IMR-90 (cell line): ENCODE data around the gene CPB2. TPM values are rescaled to one million over a fixed set of nuclear protein-coding genes. Genes with fewer than 3 reads are reported as not detected.

Source experiments
- ATAC-seq: fragments of 200-7000 bp; cut with Tn5 transposase; 2 replicates; pipeline ENCODE4 v1.9.1; 2020; ENCODE audit warnings: low read depth, mild to moderate bottlenecking, moderate library complexity
- BruUV-seq: library from RNA; stranded (reverse); fragments of 400-500 nt; replicated peaks from 2 replicates; lab custom pipeline; 2021; lab: Mats Ljungman, UMichigan
- CTCF ChIA-PET: fragments of 300-600 bp; formaldehyde crosslinking; extraction: SDS; loops from one replicate; lab custom pipeline; 2021; ENCODE audit warnings: antibody characterized with exemption; lab: Yijun Ruan, JAX
- POLR2A ChIA-PET: fragments of 300-600 bp; sonication (Branson Sonifier 250); formaldehyde crosslinking; loops from one replicate; lab custom pipeline; 2022; ENCODE audit warnings: antibody characterized with exemption; ENCODE audit not compliant: unreplicated experiment; lab: Charles Lee
- DNase-seq: peaks from one replicate; pipeline ENCODE4 v3.0.0; 2013
- H2AFZ ChIP-seq: replicated peaks from 2 replicates; pipeline ENCODE3; 2013; ENCODE audit warnings: low read length, mild to moderate bottlenecking; ENCODE audit not compliant: poor library complexity
- H2AK5ac ChIP-seq: 2 replicates; pipeline ENCODE4 v1.6.1; 2013; ENCODE audit warnings: low read depth, low read length, inconsistent platforms
- H2AK9ac ChIP-seq: replicated peaks from 2 replicates; pipeline ENCODE3; 2013; ENCODE audit warnings: mild to moderate bottlenecking, low read depth, low read length, moderate library complexity; ENCODE audit not compliant: poor library complexity
- H2BK120ac ChIP-seq: 2 replicates; pipeline ENCODE4 v1.6.1; 2013; ENCODE audit warnings: low read depth, low read length, inconsistent platforms
- H2BK15ac ChIP-seq: 3 replicates; pipeline ENCODE4 v1.6.1; 2013; ENCODE audit warnings: low read depth, low read length, inconsistent platforms
- H2BK20ac ChIP-seq: 2 replicates; pipeline ENCODE4 v1.6.1; 2013; ENCODE audit warnings: low read depth, mild to moderate bottlenecking, inconsistent platforms, low read length, moderate library complexity
- H2BK5ac ChIP-seq: 2 replicates; pipeline ENCODE4 v1.6.1; 2013; ENCODE audit warnings: mild to moderate bottlenecking, low read depth, low read length, inconsistent platforms; ENCODE audit not compliant: poor library complexity, severe bottlenecking
- H3K14ac ChIP-seq: replicated peaks from 2 replicates; pipeline ENCODE4 v1.6.1; 2013; ENCODE audit warnings: low read depth, low read length, inconsistent platforms
- H3K18ac ChIP-seq: 2 replicates; pipeline ENCODE4 v1.6.1; 2013; ENCODE audit warnings: low read depth, low read length, control low read depth
- H3K23ac ChIP-seq: 2 replicates; pipeline ENCODE4 v1.6.1; 2013; ENCODE audit warnings: low read depth, low read length, inconsistent platforms
- H3K27ac ChIP-seq: 2 replicates; pipeline ENCODE4 v1.5.1; 2013; ENCODE audit warnings: mild to moderate bottlenecking, control low read depth, low read length; ENCODE audit not compliant: insufficient read depth
- H3K27me3 ChIP-seq: 2 replicates; pipeline ENCODE4 v1.6.1; 2013; ENCODE audit warnings: low read length; ENCODE audit not compliant: control insufficient read depth, insufficient read depth
- H3K36me3 ChIP-seq: 2 replicates; pipeline ENCODE4 v1.6.1; 2013; ENCODE audit warnings: low read length, mixed read lengths; ENCODE audit not compliant: control insufficient read depth, insufficient read depth
- H3K4ac ChIP-seq: 2 replicates; pipeline ENCODE4 v1.6.1; 2013; ENCODE audit warnings: low read depth, low read length, inconsistent platforms
- H3K4me1 ChIP-seq: 2 replicates; pipeline ENCODE4 v1.6.1; 2013; ENCODE audit warnings: low read length, mixed read lengths; ENCODE audit not compliant: control insufficient read depth, insufficient read depth
- H3K4me2 ChIP-seq: 2 replicates; pipeline ENCODE4 v1.6.1; 2013; ENCODE audit warnings: low read depth, mild to moderate bottlenecking, control low read depth, low read length, moderate library complexity
- H3K4me3 ChIP-seq: 2 replicates; pipeline ENCODE4 v1.5.1; 2013; ENCODE audit warnings: low read depth, mild to moderate bottlenecking, control low read depth, low read length, moderate library complexity; ENCODE audit not compliant: insufficient read depth
- H3K56ac ChIP-seq: 2 replicates; pipeline ENCODE4 v1.6.1; 2013; ENCODE audit warnings: low read length, inconsistent platforms; ENCODE audit not compliant: insufficient read depth; ENCODE audit errors: extremely low read depth
- H3K79me1 ChIP-seq, 2 experiments: 2 replicates each; pipeline ENCODE4 v1.6.1; 2013; ENCODE audit warnings: low read length in 2 of 2, inconsistent platforms in 1 of 2, low read depth in 1 of 2
- H3K9ac ChIP-seq: 2 replicates; pipeline ENCODE4 v1.6.1; 2013; ENCODE audit warnings: low read depth, low read length, control low read depth
- H3K9me1 ChIP-seq: 2 replicates; pipeline ENCODE4 v1.6.1; 2013; ENCODE audit warnings: low read length, inconsistent platforms; ENCODE audit not compliant: insufficient read depth
- H3K9me3 ChIP-seq: 2 replicates; pipeline ENCODE4 v1.6.1; 2013; ENCODE audit warnings: low read length; ENCODE audit not compliant: control insufficient read depth, insufficient read depth
- H4K20me1 ChIP-seq: 2 replicates; pipeline ENCODE4 v1.6.1; 2013; ENCODE audit warnings: low read length, inconsistent platforms; ENCODE audit not compliant: insufficient read depth
- H4K5ac ChIP-seq: 2 replicates; pipeline ENCODE4 v1.6.1; 2013; ENCODE audit warnings: mild to moderate bottlenecking, low read depth, low read length, control low read depth
- H4K8ac ChIP-seq, 2 experiments: 2 replicates each; pipeline ENCODE4 v1.6.1; 2013; ENCODE audit warnings: low read depth in 2 of 2, low read length in 2 of 2, control low read depth in 1 of 2, inconsistent platforms in 1 of 2
- H4K91ac ChIP-seq: 2 replicates; pipeline ENCODE4 v1.6.1; 2013; ENCODE audit warnings: low read depth, low read length, inconsistent platforms; ENCODE audit not compliant: insufficient read depth
- CEBPB ChIP-seq: IDR thresholded peaks from 2 replicates; pipeline ENCODE4 v1.6.1; 2012; ENCODE audit warnings: low read depth, low read length, improper control_type of control experiment
- MXI1 ChIP-seq: IDR thresholded peaks from 2 replicates; pipeline ENCODE4 v1.6.1; 2012; ENCODE audit warnings: low read depth, mild to moderate bottlenecking, low read length, moderate library complexity, borderline replicate concordance
- WGBS, 2 experiments: methylation state at CpG; one replicate each; pipeline versions ENCODE4 v1.1.5 to v1.1.7; 2013; ENCODE audit warnings: missing lambda C conversion rate in 2 of 2; ENCODE audit not compliant: insufficient read length in 1 of 2; ENCODE audit errors: extremely low coverage in 2 of 2; 5-methylcytosine and 5-hydroxymethylcytosine counted together
- dilution Hi-C: fragments of 300-500 bp; cut with HindIII; formaldehyde crosslinking; loops from one replicate; pipeline ENCODE4 v1.14.3; 2018; ENCODE audit warnings: low sequenced_read_pairs; ENCODE audit not compliant: unreplicated experiment
- in situ Hi-C: fragments of 300-500 bp; cut with MboI; formaldehyde crosslinking; loops from 3 replicates; pipeline ENCODE4 v1.14.3; 2019; ENCODE audit warnings: low sequenced_read_pairs, inconsistent platforms, mixed read lengths
- intact Hi-C: fragments of 100-400 bp; cut with micrococcal nuclease; formaldehyde crosslinking; loops from 2 replicates; pipeline ENCODE4 v1.10.0; 2022
- polyA plus RNA-seq, 3 experiments: library from polyadenylated mRNA; depleted of rRNA; stranded (reverse); fragments of >200 nt; gene quantifications; 2 replicates each; pipeline ENCODE4 v1.2.3, GENCODE V29; 2012; ENCODE audit warnings: low replicate concordance in 1 of 3
- total RNA-seq: library from RNA; depleted of rRNA; stranded (reverse); fragments of >200 nt; gene quantifications from 2 replicates; pipeline ENCODE4 v1.2.3, GENCODE V29; 2012

The CPB2 gene
- total and polyA plus RNA-seq, 2 of the 4 experiments (the other 2 are of a cell fraction) = not detected

DNA sequence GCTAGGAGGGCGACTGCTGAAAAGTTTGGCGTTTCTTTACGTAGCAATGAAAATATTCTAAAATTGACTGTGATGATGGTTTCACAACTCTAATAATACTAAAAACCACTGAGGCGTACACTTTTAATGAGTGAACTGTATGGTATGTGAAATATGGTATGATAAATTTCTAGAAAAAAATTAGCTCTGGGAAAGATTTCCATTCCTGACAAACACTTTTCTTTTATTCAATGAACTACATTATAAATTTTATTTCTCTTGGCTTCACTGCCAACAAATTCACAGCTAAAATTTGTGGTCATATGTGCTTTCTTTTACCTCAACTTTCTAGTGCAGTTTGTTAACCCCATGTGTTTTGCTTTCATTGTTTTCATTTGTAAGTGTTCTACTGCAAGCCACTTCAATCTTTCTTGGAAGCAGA, 63.4 kb downstream of the CPB2 start:
- Histone ChIP-seq H3K9me1 (peaks cover 11% of the 10 kb centered on the region; the same call in 1 of the 2 replicates), H3K9me3 (no peaks in the 10 kb centered on the region), H4K8ac (no peak overlapping the region), H3K4me2 (no peak overlapping the region; the same call in 1 of the 2 replicates), H4K20me1 (peaks cover 11% of the 10 kb centered on the region), H3K36me3 (peaks cover 7% of the 10 kb centered on the region), H3K56ac (no peak overlapping the region), H3K79me1 (peaks cover 12 to 27% of the 10 kb centered on the region in 2 experiments; a peak in 3 of 4 replicates), H2AK9ac (no peak overlapping the region), H2BK120ac (no peak overlapping the region), H2AK5ac (no peak overlapping the region), H3K18ac (no peak overlapping the region), H4K91ac (no peak overlapping the region), H3K9ac (no peak overlapping the region), H3K4me1 (peaks cover 4% of the 10 kb centered on the region), H3K23ac (no peak overlapping the region), H3K14ac (no peak overlapping the region), H2BK20ac (no peak overlapping the region), H3K4ac (no peak overlapping the region), H2AFZ (no peak overlapping the region), H4K5ac (no peak overlapping the region), H3K27ac (no peak overlapping the region), H3K4me3 (no peak overlapping the region), H2BK5ac (no peak overlapping the region), H3K27me3 (no peaks in the 10 kb centered on the region), H2BK15ac (no peak overlapping the region)
- intact Hi-C loops (loop anchor here (1.0 kb wide), 1 partner anchor 11 kb away; the partner anchor contains the start of gene ZC3H13), in situ Hi-C loops (no loop called here), dilution Hi-C loops (no loop called here)
- ATAC-seq (peak; percentile 22), DNase-seq (peak; percentile 66)
- ChIA-PET POLR2A (no interaction called here), CTCF (interaction anchor here (0.5 kb wide), 1 partner anchor 76 kb away, joined by 3 read pairs; no protein-coding TSS in a partner anchor)
- WGBS, 2 experiments = no CpG with 5 or more reads among the region's 4 CpGs
- BruUV-seq = no TSS peak
- TF ChIP-seq MXI1 (no peak), CEBPB (peak; percentile 47; the same call in 1 of the 2 replicates)
